RCC 7860 (cell line): Measurements from ENCODE around the gene KCND2.
"Not testable (repeated sequence)": the region's sequence is repeated elsewhere in the genome, so short reads cannot be mapped to it uniquely, and the experiment has no call there.

Experiments
- DNase-seq: peaks from one replicate; pipeline ENCODE4 v3.0.0-alpha.2; 2015; ENCODE audit warnings: low spot score
- FAIRE-seq: peaks from 2 replicates; lab custom pipeline; 2012; peaks lifted over from hg19 to GRCh38; lab: Jason Lieb, UNC

The KCND2 gene

GRCh38 chr7:120733143-120733542 lies 460.2 kb downstream of the KCND2 start:
- DNase-seq (peak; percentile 47), FAIRE-seq (peak; percentile 42)

DNA sequence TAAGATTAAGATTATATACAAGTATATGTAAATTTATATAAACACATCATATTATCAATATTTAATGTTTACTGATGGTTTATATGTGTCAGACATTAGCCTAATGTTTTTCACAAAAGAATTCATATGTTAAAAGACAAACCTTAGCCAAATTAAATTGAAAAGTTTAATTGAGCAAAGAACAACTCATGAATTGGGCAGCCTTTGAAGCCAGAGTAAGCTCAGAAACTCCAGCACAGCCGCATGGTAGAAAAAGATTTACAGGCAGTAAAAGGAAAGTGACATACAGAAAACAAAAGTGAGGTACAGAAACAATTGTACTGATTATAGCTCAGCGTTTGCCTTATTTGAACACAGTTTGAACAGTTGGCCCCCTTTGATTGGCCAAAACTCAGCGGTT lies 460.9 kb downstream of the KCND2 start:
- DNase-seq (no peak), FAIRE-seq (no peak)

GRCh38 chr7:120735791-120736190 lies 462.8 kb downstream of the KCND2 start:
- DNase-seq (no peak), FAIRE-seq (no peak)

GRCh38 chr7:120738816-120739215 lies 465.8 kb downstream of the KCND2 start:
- FAIRE-seq = no peak
- no peak for DNase-seq

- FAIRE-seq (no peak), DNase-seq (no peak)
These were observed 467.4 kb downstream of the KCND2 start for GRCh38 chr7:120740348-120740747.

DNA sequence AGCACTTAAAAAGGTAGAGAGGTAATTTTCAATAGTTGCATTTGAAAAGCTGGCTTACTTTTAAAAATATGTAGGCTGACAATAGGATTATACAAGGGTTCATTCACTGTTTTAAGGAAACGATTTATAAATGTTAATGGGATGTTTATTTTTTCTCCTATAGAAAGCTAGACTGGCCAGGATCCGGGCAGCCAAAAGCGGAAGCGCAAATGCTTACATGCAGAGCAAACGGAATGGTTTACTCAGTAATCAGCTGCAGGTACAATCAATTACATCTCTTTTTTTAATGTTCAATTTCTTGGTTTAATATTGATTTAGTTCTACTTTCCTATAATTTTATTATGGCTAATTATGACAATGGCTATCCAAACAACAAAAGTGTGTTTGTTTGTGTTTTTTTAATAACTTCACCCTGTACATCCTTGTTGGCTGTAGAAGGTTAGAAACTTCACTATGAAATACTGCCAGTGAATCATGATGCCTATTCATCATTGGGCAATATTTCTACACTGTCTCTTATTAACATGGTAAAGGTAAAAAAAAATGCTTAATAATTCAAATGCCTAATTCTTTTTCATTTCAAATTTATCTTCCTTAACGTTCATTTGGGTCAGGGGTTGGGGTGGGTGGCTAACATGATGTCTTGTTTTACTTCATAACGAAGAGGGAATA lies 468.5 kb downstream of the KCND2 start:
- FAIRE-seq = no peak

DNA sequence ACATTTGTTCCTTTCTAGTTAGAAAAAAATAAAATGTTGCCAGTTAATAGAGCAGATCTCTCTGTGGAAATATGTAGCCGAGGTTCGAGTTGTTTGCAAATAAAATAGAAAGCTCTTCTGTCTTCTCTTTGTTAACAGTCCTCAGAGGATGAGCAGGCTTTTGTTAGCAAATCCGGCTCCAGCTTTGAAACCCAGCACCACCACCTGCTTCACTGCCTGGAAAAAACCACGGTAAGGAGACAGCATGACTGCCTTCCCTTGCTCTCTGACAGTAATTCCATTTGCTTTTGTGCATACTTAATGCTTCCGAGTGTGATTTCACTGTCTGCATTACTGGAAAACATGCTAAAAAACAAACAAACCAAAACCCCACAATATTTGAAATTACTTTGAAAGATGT lies 469.4 kb downstream of the KCND2 start:
- no peak for DNase-seq
- FAIRE-seq = no peak

More for the DNA sequence above, 468.5 kb downstream of the KCND2 start:
- DNase-seq = no peak

GRCh38 chr7:120743128-120743527 lies 470.2 kb downstream of the KCND2 start:
- FAIRE-seq (no peak), DNase-seq (no peak)

GRCh38 chr7:120760050-120760449 lies 487.1 kb downstream of the KCND2 start:
- DNase-seq = no peak
- no peak for FAIRE-seq

- no peak for DNase-seq
These were observed 487.9 kb downstream of the KCND2 start for GRCh38 chr7:120760851-120761250.

GRCh38 chr7:120770206-120770605 lies 497.2 kb downstream of the KCND2 start:
- DNase-seq (no peak), FAIRE-seq (no peak)

More at GRCh38 chr7:120760851-120761250, 487.9 kb downstream of the KCND2 start:
- FAIRE-seq = no peak

DNA sequence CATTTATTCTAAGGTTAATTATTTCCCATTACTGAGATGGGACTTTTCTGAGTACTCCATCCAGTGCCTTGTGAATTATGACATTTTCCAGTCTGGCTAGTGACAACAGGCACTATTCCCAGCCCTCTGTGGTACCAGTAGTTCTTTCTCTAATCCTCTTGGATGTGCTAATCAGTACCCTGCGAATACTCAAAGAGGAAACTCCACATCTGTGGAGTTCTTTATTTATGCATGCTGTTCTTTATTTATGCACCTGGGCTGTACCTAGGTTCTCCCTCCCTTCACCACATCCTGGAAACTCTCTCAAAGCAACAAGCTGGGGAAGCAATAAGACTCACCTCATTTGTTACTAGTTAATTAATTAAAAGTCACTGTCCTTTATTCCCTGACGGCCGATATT lies 501.5 kb downstream of the KCND2 start:
- no peak for FAIRE-seq
- no peak for DNase-seq

- FAIRE-seq (no peak), DNase-seq (no peak)
These were observed 502.8 kb downstream of the KCND2 start for GRCh38 chr7:120775755-120776154.

GRCh38 chr7:120779078-120779477 lies 506.1 kb downstream of the KCND2 start:
- FAIRE-seq = not testable (repeated sequence)

DNA sequence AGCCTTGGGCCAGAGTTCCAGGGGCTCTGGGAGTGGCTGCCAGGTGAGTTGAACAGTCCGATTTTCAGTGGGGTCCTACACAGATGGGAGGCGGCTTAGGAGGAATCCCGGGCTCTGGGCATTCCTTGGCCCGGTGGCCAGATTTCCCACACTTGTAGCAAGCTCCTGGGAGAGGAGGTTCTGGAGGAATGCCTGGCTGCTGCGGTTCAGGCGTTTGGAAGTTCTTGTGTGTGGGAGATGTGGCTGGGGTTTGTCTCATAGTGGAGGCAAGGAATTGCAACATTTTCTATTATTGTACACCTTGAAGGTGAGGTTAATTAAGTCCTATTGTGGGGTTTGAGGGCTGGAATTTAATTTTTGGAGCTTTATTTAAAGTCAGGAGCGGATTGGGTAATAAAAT lies 507.5 kb downstream of the KCND2 start:
- DNase-seq, FAIRE-seq: not testable (repeated sequence)

More at GRCh38 chr7:120779078-120779477, 506.1 kb downstream of the KCND2 start:
- DNase-seq = not testable (repeated sequence)

GRCh38 chr7:120780938-120781337 lies 508.0 kb downstream of the KCND2 start:
- FAIRE-seq = no peak
- no peak for DNase-seq

GRCh38 chr7:120781924-120782323 lies 508.9 kb downstream of the KCND2 start:
- not testable (repeated sequence) for DNase-seq, FAIRE-seq

GRCh38 chr7:120783273-120783672 lies 510.3 kb downstream of the KCND2 start:
- DNase-seq = no peak
- no peak for FAIRE-seq

GRCh38 chr7:120783721-120784120 lies 510.7 kb downstream of the KCND2 start:
- no peak for FAIRE-seq
- no peak for DNase-seq

- no peak for DNase-seq
- no peak for FAIRE-seq
These were observed 512.1 kb downstream of the KCND2 start for GRCh38 chr7:120785095-120785494.

DNA sequence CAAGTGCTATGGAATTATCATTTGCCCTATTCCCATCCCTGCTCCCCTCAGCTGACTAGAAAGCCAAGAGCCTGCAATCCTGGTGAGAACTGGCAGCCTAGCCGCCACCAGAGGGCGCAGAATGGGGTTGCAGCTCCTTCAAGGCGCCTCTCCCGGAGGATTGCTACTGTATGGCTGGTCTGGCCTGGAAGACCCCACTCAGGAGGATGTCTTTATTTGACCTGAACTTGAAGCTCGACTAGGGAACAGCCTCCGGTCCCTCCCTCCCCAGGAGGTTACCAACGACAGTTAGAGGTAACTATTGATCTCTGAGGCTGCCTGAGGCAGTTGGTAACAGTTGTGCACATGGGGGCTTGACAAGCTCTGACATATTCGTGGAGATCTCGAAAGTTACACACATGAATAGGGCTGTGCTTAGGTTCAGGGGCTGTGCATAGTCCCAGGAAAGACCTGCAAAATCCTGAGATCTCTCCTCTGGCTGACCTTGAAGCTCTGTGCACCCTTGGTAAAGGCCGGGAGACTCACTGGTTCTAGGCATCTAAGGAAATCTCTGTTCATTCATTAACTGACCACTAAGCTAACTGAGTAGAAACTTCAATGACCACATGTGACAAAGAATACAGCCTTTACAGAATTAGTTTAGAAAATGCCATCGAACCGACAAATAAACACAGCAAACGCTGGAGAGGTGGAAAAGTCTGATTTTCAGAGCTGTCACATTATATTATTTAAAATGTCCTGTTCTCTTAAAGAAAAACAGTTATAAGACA lies 519.3 kb downstream of the KCND2 start:
- peak; percentile 51 for FAIRE-seq
- DNase-seq = peak; percentile 54

- DNase-seq = no peak
- no peak for FAIRE-seq
These were observed 519.8 kb downstream of the KCND2 start for GRCh38 chr7:120792861-120793130.
